HL-60 (cell line): ENCODE results near the gene OXSR1.
"Not testable (repeated sequence)": the region's sequence is repeated elsewhere in the genome, so short reads cannot be mapped to it uniquely, and the experiment has no call there.

Experiments used
- DNase-seq, 2 experiments: peaks; one replicate each; pipeline ENCODE4 v3.0.0-alpha.2; 2010 to 2020; ENCODE audit warnings: low read depth in 1 of 2, low spot score in 1 of 2
- H3K27ac ChIP-seq: fragments of 250-450 bp; sonication (Bioruptor Pico); replicated peaks from 2 replicates; pipeline ENCODE4 v1.5.1; 2020; ENCODE audit warnings: mild to moderate bottlenecking, moderate library complexity
- H3K27me3 ChIP-seq: fragments of 250-450 bp; sonication (Bioruptor Pico); 2 replicates; pipeline ENCODE4 v1.5.1; 2021; ENCODE audit warnings: mild to moderate bottlenecking, moderate library complexity; ENCODE audit not compliant: insufficient read depth, poor library complexity, severe bottlenecking
- H3K4me3 ChIP-seq: replicated peaks from 2 replicates; pipeline ENCODE4 v1.5.1; 2011; ENCODE audit warnings: mild to moderate bottlenecking, control low read depth, low read length; ENCODE audit not compliant: insufficient read depth
- CTCF ChIP-seq: IDR thresholded peaks from one replicate; pipeline ENCODE4 v1.5.1; 2011; ENCODE audit warnings: low read length, control low read depth, inconsistent platforms; ENCODE audit not compliant: insufficient read depth
- GABPA ChIP-seq: IDR thresholded peaks from 2 replicates; pipeline ENCODE4 v1.6.1; 2012; ENCODE audit warnings: low read depth
- POLR2AphosphoS5 ChIP-seq: IDR thresholded peaks from 2 replicates; pipeline ENCODE4 v1.6.1; 2012; ENCODE audit warnings: low read depth
- REST ChIP-seq: IDR thresholded peaks from 2 replicates; pipeline ENCODE4 v1.6.1; 2012; ENCODE audit warnings: low read depth; ENCODE audit not compliant: insufficient replicate concordance
- SPI1 ChIP-seq: IDR thresholded peaks from 2 replicates; pipeline ENCODE4 v1.6.1; 2012; ENCODE audit warnings: low read depth, mild to moderate bottlenecking, borderline replicate concordance

OXSR1 gene

GRCh38 chr3:38186781-38187180 is 21.4 kb downstream of the OXSR1 start:
- Histone ChIP-seq H3K27me3 (no peaks in the 10 kb centered on the region), H3K4me3 (no peak overlapping the region), H3K27ac (no peak overlapping the region)
- DNase-seq = no peak
- TF ChIP-seq CTCF (no peak), REST (no peak), SPI1 (no peak), POLR2AphosphoS5 (no peak), GABPA (no peak)

DNA sequence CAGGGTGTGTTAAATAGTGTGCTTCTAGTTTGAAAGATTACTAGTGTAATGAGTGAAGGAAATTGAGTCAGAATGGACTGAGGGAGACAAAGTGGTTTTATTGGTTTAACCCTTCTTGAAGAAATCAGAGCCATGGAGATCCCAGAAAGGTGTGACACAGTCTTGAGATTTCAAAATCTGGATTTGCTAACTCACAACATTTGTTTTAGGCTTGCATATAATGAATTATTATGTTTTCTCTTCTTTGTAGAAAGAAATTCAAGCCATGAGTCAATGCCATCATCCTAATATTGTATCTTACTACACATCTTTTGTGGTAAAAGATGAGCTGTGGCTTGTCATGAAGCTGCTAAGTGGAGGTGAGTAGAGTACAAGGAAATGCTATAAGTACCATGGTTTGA is 25.1 kb downstream of the OXSR1 start:
- no peak for DNase-seq
- Histone ChIP-seq H3K27ac (no peak overlapping the region), H3K27me3 (no peaks in the 10 kb centered on the region), H3K4me3 (no peak overlapping the region)
- no peak for TF ChIP-seq POLR2AphosphoS5

DNA sequence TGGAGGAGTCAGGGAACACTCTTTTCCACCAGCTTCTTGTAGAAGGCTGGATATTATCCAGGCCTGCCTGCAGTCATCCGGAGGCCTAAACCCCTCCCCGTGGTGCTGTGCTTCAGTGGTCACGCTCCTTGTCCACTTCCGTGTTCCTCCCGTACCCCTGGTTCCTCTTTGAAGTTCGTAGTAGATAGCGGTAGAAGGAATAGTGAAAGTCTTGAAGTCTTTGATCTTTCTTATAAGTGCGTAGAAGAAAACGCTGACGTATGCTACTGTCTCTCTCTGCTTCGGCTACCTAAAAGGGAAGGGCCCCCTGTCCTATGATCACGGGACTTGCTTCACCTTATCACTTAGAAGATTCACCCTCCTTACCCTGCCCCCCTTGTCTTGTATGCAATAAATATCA is 37.6 kb downstream of the OXSR1 start:
- not testable (repeated sequence) for H3K4me3 ChIP-seq, H3K27me3 ChIP-seq
- H3K27ac ChIP-seq = peak overlapping the region; percentile 34
- DNase-seq = peak; percentile 16 to 81
- TF ChIP-seq SPI1 (peak; percentile 72; the same call in 1 of the 2 replicates), GABPA (peak; percentile 76)

DNA sequence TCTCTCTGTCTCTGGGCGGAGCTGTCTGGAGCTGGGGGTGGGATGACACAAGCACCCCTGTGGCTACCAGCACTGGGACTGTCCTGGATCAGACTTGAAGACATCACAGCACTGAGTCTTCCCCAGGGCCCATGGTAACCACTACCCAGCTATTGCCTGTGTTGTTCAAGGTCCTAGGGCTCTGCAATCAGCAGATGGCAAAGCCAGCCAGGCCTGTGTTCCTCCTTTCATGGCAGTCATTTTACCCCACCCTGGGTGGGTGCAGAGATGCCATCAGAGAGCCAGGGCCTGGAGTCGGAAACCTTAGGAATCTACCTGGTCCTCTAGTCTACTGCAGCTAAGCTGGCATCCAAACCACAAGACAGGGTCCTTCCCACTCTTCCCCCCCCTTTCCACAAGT is 38.4 kb downstream of the OXSR1 start:
- H3K27me3 ChIP-seq = no peaks in the 10 kb centered on the region
- TF ChIP-seq CTCF (no peak), SPI1 (peak; percentile 38; the same call in 1 of the 2 replicates)
- no peak overlapping the region; the same call in 1 of the 2 replicates for H3K27ac ChIP-seq
- peak in 1 of 2 experiments; percentile 51 for DNase-seq
- no peak overlapping the region for H3K4me3 ChIP-seq

DNA sequence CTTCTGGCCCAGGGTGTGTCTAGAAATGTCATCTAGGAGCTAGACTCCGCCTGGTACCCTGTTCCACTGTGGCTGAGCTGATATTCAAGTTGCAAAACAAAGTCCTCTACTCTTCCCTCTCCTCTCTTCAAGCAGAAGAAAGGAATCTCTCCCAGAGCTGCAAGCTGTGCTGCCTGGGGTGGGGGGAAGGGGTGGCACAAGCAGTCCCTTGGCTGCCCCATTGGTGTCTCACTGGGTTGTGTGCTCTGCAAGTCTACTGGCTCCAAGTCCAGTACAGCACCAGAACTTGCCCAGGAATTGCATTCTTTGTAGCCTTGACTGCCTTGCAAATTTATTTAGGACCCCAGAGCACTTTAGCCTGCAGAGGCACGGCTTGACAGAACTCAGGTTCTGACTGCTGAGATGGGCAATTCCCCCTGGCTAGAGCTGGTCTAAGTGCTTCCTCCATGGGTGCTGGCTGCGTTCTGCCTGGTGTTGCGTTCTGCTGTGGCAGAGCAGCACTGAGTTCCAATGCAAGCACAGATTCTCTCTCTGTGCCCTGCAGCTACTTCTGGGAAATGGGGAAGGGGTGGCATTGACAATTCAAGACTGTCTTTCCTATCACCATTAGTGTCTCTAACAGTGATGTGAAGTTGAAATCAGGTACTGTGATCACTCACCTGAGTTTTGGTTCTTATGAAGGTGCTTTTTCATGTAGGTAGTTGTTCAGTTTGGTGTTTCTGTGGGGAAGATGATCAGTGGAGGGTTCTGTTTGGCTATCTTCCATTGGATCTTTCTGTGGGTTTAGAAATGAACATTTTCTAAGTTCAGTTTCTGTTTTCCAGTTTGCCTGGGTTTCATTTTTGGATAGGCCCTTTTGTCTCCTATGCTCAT is 39.5 kb downstream of the OXSR1 start:
- Histone ChIP-seq H3K4me3 (no peak overlapping the region), H3K27me3 (no peaks in the 10 kb centered on the region), H3K27ac (no peak overlapping the region)
- DNase-seq = no peak
- TF ChIP-seq GABPA (no peak), SPI1 (no peak), POLR2AphosphoS5 (no peak), CTCF (no peak), REST (no peak)
